ENCODE data around the gene KCNMA1.

DNA sequence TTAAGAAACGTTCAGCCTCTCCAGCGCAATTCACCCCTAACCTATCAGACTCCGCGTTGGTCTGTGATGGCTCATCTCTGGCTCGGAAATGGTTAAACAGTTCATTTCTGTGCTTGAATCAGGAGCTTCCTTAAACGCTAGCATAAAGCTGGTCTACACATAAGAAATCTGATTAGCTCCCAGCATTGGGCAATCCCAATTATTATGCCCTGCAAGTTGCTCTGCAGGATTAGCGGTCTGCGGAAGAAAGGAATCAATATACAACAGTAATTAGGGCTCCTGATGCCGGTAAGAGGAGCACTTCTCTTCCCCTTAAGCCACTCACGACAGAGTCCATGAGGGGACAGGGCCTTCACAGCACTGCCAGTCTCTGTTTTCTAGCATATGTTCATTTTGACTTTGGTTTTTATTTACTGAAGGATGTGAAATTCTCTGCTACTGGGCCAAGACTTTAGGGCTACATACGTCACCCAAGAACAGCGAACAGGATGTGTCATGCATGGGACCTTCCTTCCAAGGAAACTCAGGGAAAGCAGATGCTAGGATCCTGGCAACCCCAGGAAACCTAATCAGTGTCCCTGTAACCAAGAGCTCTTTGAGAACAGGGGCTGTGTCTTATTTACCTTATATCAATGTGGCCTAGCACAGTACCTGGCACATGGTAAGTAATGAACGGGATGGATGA, 324.4 kb downstream of the KCNMA1 start:
- TF ChIP-seq ETS1 (conservative IDR thresholded peaks at IDR 0.05; ENCODE audit: control insufficient read depth, low read depth, low read length) = no peak
- no peak for TF ChIP-seq TFE3 (CRISPR knock-in tag; IDR thresholded peaks at IDR 0.05)
- no peak for TF ChIP-seq ZNF609 (CRISPR knock-in tag; IDR thresholded peaks at IDR 0.05; ENCODE audit: borderline replicate concordance)
- no peak for TF ChIP-seq DNMT1 (IDR thresholded peaks at IDR 0.05)
- TF ChIP-seq ZBTB33 (CRISPR knock-in tag; IDR thresholded peaks at IDR 0.05) = no peak
- TF ChIP-seq ZNF212 (CRISPR knock-in tag; IDR thresholded peaks at IDR 0.05) = no peak
- TF ChIP-seq NCOA2 (IDR thresholded peaks at IDR 0.05; ENCODE audit: partially characterized antibody in 2 of 2) = no peak
